Stimulated activated CD4-positive, alpha-beta T cell treated with anti-CD3 and anti-CD28 coated beads, Interleukin-2, amount 100 ng/mL, for 48 hours (primary cell): Measurements from ENCODE around the gene SHE.

ENCODE experiments used
- DNase-seq, 2 donors: peaks; one replicate each; pipeline ENCODE4 v3.0.0-alpha.2; 2020

Gene SHE

DNA sequence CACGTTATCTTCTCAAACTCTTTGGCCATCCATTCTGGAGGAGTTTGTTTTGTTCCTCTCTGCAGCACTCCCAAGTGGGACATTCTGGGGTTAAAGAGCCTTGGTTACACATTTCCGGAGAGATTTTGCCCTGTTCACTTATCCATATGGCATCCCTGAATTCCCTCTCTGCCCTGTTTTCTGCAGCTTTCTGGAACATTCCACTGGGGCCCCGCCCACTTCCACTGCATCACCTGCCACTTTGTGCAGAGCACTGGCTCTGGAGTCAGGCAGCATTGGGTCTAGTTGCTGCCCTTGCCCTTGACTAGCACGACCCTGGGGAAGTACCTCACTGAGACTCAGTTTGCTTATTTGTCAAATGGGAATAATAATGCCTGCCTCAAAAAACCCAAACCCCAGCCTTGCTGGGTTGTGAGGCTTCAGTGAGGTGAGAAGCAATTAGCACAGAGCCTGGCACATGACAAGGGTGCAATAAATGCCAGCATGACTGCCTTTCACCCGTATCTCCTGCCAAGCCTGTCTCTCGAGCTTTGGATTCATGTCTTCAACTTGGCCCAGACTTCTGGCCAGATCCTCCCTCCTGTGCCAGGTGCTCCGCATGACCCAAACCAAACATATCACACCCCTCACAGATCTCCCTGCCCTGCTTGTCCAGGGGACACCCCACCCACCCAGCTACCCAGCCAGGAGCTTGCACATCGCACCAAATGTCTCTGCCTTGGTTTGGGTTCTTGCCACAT lies 58.8 kb downstream of the SHE start:
- DNase-seq = no peak

DNA sequence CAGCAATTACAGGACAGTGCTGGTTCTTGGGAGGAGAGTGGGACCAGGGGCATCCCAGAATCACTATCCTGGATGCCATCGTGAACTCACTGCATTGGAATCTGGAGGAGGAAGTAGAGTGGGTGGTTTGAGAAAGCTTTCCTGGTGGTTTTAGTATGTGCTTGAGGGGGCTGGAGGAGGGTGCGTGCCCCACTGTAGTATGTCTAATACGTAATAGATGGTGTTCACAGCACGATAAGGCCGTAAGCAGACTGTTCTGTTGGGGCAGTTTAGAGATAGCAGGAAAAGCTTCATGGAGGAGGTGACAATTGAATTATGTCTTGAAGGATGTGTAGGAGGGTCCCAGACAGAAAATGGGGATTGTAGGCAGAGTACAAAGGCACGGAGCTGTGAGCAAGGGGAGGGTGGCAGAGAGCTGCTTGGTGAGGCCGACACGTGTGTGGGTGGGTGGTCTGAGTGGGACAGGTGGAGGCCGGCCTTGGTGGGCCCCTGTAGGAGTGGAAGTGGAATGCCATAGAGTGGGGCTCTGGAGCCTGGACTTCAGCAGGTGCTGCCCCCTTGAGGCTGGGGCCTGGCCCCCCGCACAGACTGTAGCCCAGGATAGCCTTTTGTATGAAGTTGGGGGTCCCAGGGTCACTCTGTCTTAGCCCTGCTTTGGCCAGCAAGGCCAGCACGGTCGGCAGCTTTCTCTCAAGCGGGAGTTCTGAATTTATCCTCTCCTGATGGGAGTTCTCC lies 60.0 kb downstream of the SHE start:
- no peak for DNase-seq

- no peak for DNase-seq
Observed at GRCh38 chr1:154441241-154441888, 60.8 kb downstream of the SHE start.

GRCh38 chr1:154440036-154440804 lies 62.0 kb downstream of the SHE start:
- DNase-seq = no peak

- DNase-seq = no peak
Observed at GRCh38 chr1:154436433-154436832, 65.8 kb downstream of the SHE start.

GRCh38 chr1:154435599-154436200 lies 66.5 kb downstream of the SHE start:
- DNase-seq = no peak

DNA sequence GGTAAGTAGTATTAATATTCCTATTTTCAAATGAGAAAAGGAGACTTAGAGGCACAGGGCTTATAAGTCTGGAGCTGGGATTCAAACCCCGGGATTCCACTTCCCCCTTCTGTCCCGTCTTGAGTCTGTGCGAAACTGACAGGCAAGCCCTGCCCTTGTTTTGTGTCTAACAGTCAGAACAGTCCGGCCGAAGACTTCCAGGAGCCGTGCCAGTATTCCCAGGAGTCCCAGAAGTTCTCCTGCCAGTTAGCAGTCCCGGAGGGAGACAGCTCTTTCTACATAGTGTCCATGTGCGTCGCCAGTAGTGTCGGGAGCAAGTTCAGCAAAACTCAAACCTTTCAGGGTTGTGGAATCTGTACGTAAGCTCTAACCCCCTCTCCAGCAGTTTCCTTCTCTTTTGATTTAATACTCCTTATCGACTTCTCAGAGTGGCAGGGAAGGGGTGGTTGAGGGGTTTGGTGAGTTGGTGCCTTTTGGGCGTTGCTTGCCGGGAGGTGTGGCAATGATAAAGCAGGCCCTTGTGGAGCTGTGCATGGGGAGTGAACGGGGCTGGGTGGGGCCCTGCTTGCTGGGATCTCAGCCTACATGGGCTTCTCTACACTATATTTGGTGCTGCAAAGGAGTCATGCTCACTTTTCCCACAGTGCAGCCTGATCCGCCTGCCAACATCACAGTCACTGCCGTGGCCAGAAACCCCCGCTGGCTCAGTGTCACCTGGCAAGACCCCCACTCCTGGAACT lies 67.7 kb downstream of the SHE start:
- DNase-seq = no peak

- DNase-seq = no peak
Observed at GRCh38 chr1:154433161-154433764, 68.9 kb downstream of the SHE start.

- peak; percentile 51 to 55 for DNase-seq
Observed at GRCh38 chr1:154431586-154432373, 70.4 kb downstream of the SHE start.

DNA sequence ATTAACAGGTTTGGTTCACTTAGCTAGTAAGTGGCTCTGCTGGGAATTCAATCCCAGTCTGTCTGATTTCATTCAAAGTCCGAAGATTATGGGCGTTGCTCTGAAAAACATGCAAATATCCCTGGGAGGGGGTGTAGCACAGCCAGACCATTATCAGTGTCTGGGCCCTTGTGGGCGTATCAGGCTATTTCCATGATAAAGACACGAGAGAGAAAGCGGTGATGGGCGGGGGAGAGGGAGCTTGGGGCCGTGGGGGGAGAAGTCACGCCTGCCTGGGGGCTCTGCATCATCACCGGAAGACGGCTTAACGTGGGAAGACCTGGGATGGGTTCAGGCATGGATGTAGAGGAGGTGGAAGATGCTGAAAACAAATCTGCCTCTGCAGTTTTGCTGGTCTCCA lies 71.3 kb downstream of the SHE start:
- no peak for DNase-seq

- DNase-seq = no peak
Observed at GRCh38 chr1:154429841-154430611, 72.2 kb downstream of the SHE start.
